Dermis microvascular lymphatic vessel endothelial cell (primary cell): ENCODE results near the gene PRPF40B. TPM values are rescaled to one million over a fixed set of nuclear protein-coding genes. Genes with fewer than 3 reads are reported as not detected.

Source experiments
- DNase-seq, 2 donors: peaks; one replicate each; pipeline versions ENCODE4 v3.0.0 to v3.0.0-alpha.2; 2010; ENCODE audit warnings: low read depth in 2 of 2
- total RNA-seq: library from RNA; depleted of rRNA; stranded (reverse); fragments of >200 nt; gene quantifications from 2 replicates; pipeline ENCODE4 v1.2.1, GENCODE V29; 2014

Gene PRPF40B
- total RNA-seq, 1 donor from 2014 or later, result 1.8 TPM

GRCh38 chr12:49683599-49684309 lies 60.4 kb downstream of the PRPF40B start:
- no peak for DNase-seq

GRCh38 chr12:49684310-49684854 lies 61.0 kb downstream of the PRPF40B start:
- DNase-seq, result no peak

- no peak for DNase-seq
These were observed 64.6 kb downstream of the PRPF40B start for GRCh38 chr12:49687941-49688340.

- no peak for DNase-seq
These were observed 65.9 kb downstream of the PRPF40B start for GRCh38 chr12:49689237-49689636.

GRCh38 chr12:49689785-49690184 lies 66.4 kb downstream of the PRPF40B start:
- no peak for DNase-seq

DNA sequence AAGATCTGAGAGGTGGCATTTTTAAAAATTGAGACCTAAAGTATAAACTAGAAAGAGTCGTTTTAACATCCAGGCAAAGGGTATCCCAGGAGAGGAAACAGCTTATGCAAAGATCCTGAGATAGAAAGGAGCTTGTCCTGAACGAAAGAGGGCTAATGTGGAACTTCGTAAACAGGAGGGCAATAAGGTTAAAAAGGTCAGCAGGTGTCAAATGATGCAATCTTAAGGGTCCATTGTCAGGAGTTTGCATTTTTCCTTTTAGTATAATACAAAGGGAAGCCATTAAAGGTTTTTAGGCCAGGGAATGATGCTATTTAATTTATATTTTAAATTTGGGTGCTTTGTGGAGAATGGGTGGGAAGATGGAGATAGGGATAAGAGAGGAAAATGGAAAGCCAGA lies 69.5 kb downstream of the PRPF40B start:
- no peak for DNase-seq

- no peak for DNase-seq
These were observed 70.6 kb downstream of the PRPF40B start for GRCh38 chr12:49693931-49694444.

Other genes with a start within 250 kb of the PRPF40B start
- gene KCNH3, start 84.5 kb upstream of the PRPF40B start, total RNA-seq, result under 0.01 and 0.13 TPM in 2 replicates
- gene MCRS1, start 55.4 kb upstream of the PRPF40B start, total RNA-seq, result 48.5 and 52.7 TPM in 2 replicates
- gene FAM186B, start 17.9 kb upstream of the PRPF40B start, total RNA-seq, result 0.13 TPM in 2 replicates
- gene FMNL3, start 83.8 kb downstream of the PRPF40B start, total RNA-seq, result 70.0 and 71.4 TPM in 2 replicates
- 272 and 419 TPM in 2 replicates for gene TMBIM6, start 118.0 kb downstream of the PRPF40B start, total RNA-seq
- 5.5 and 7.8 TPM in 2 replicates for gene NCKAP5L, start 204.9 kb downstream of the PRPF40B start, total RNA-seq
- 1.8 and 3.2 TPM in 2 replicates for gene BCDIN3D, start 219.5 kb downstream of the PRPF40B start, total RNA-seq